CD4-positive, alpha-beta memory T cell (primary cell): ENCODE measurements around the gene RNASEL. TPM values are rescaled to one million over a fixed set of nuclear protein-coding genes. Genes with fewer than 3 reads are reported as not detected.

ENCODE experiments used
- CTCF ChIA-PET: fragments of 350-600 bp; sonication (Branson Sonifier 250); formaldehyde crosslinking; loops from one replicate; lab custom pipeline; 2021; ENCODE audit warnings: inconsistent platforms; ENCODE audit not compliant: partially characterized antibody; lab: Charles Lee
- POLR2A ChIA-PET: fragments of 350-600 bp; sonication (Branson Sonifier 250); formaldehyde crosslinking; loops from one replicate; lab custom pipeline; 2021; ENCODE audit not compliant: partially characterized antibody; lab: Charles Lee
- DNase-seq, 5 donors: peaks; one replicate each; pipeline versions ENCODE4 v3.0.0 to v3.0.0-alpha.2; 2020 to 2022; ENCODE audit warnings: mixed read lengths in 1 of 5
- H3K27ac ChIP-seq: one replicate; pipeline ENCODE4 v1.7.0; 2013; ENCODE audit warnings: low read depth, low read length
- H3K27me3 ChIP-seq: 2 replicates; pipeline ENCODE4 v1.7.0; 2013; ENCODE audit warnings: mild to moderate bottlenecking, low read length, moderate library complexity; ENCODE audit not compliant: insufficient read depth
- H3K36me3 ChIP-seq: 2 replicates; pipeline ENCODE4 v1.7.0; 2013; ENCODE audit warnings: mild to moderate bottlenecking, low read length, moderate library complexity; ENCODE audit not compliant: insufficient read depth
- H3K4me1 ChIP-seq: 2 replicates; pipeline ENCODE4 v1.7.0; 2013; ENCODE audit warnings: mild to moderate bottlenecking, low read length, moderate library complexity; ENCODE audit not compliant: insufficient read depth
- H3K4me3 ChIP-seq, 2 donors: one replicate each; pipeline ENCODE4 v1.7.0; 2013; ENCODE audit warnings: low read length in 2 of 2, mild to moderate bottlenecking in 1 of 2
- H3K9me3 ChIP-seq, 2 donors: one replicate each; pipeline ENCODE4 v1.7.0; 2013; ENCODE audit warnings: low read length in 2 of 2, control low read depth in 1 of 2; ENCODE audit not compliant: control insufficient read depth in 1 of 2
- H3K27ac Mint-ChIP-seq, 7 donors: one replicate each; pipeline ENCODE4 v1.8.0; 2020 to 2021; ENCODE audit warnings: mixed read lengths in 7 of 7, mild to moderate bottlenecking in 6 of 7, inconsistent platforms in 3 of 7, moderate library complexity in 3 of 7
- H3K27me3 Mint-ChIP-seq, 2 donors: one replicate each; pipeline ENCODE4 v1.8.0; 2020 to 2021; ENCODE audit warnings: mixed read lengths in 2 of 2
- H3K36me3 Mint-ChIP-seq, 2 donors: one replicate each; pipeline ENCODE4 v1.8.0; 2020 to 2021; ENCODE audit warnings: mixed read lengths in 2 of 2, inconsistent platforms in 1 of 2, mild to moderate bottlenecking in 1 of 2
- H3K4me1 Mint-ChIP-seq, 4 donors: one replicate each; pipeline ENCODE4 v1.8.0; 2020 to 2021; ENCODE audit warnings: mixed read lengths in 4 of 4, mild to moderate bottlenecking in 1 of 4
- H3K4me3 Mint-ChIP-seq, 8 donors: one replicate each; pipeline ENCODE4 v1.8.0; 2020 to 2021; ENCODE audit warnings: mixed read lengths in 8 of 8, mild to moderate bottlenecking in 7 of 8, moderate library complexity in 6 of 8, inconsistent platforms in 3 of 8
- H3K9me3 Mint-ChIP-seq, 8 donors: one replicate each; pipeline ENCODE4 v1.8.0; 2020 to 2021; ENCODE audit warnings: mixed read lengths in 8 of 8, mild to moderate bottlenecking in 5 of 8, inconsistent platforms in 3 of 8, moderate library complexity in 1 of 8
- intact Hi-C: fragments of 100-400 bp; cut with micrococcal nuclease; formaldehyde crosslinking; loops from one replicate; pipeline ENCODE4 v1.15.1; 2023
- polyA plus RNA-seq, 2 donors: library from polyadenylated mRNA; unstranded; fragments of 300-500 nt; fragmentation: Illumina TruSeq; gene quantifications; one replicate each; pipeline ENCODE4 v1.2.3, GENCODE V29; 2021
- total RNA-seq, 2 experiments: library from RNA; stranded (reverse); gene quantifications; one replicate each; pipeline ENCODE4 v1.2.3, GENCODE V29; 2021

The RNASEL gene
- total and polyA plus RNA-seq, 4 experiments from 2014 or later = 4.5 to 35.4 (median 22.8) TPM

DNA sequence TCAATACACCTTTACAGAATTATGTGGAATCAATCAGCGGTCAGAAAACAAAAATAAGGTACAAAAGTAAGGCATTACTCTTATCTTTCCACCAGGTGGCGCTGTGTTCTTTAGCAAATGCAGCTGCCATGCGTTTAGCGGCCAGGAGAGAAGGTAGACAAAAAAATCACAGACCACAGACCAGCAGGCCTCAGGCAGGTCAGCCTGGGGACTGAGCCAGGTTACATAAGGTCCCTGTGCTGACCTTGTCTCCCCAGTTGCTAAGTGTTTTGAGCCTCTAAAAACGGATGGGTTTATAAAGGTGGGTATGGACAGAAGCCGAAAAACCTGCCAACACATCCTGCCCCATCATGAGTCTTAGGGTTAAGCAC is 12.3 kb upstream of the RNASEL start:
- no peak overlapping the region for H3K4me3 Mint-ChIP-seq
- no peaks in the 10 kb centered on the region for H3K9me3 Mint-ChIP-seq
- H3K27ac Mint-ChIP-seq = no peak overlapping the region
- intact Hi-C loops = loop anchor here (1.0 to 10.0 kb wide), 6 partner anchors 61 to 1033 kb away; partner anchors contain the start of genes ARPC5, GLUL and SMG7
- Histone ChIP-seq H3K27ac (no peak overlapping the region), H3K36me3 (peaks cover 3% of the 10 kb centered on the region), H3K9me3 (no peaks in the 10 kb centered on the region), H3K4me3 (no peak overlapping the region), H3K4me1 (peaks cover 41% of the 10 kb centered on the region), H3K27me3 (no peaks in the 10 kb centered on the region)
- peak; percentile 64 to 77 (median 72) for DNase-seq
- peaks cover 4 to 10% of the 10 kb centered on the region in 2 donors for H3K36me3 Mint-ChIP-seq
- POLR2A ChIA-PET = interaction anchor here (1.0 to 3.2 kb wide), 5 partner anchors 13 to 184 kb away, joined by 3 to 18 read pairs (median 9); partner anchors contain the start of gene RNASEL
- peaks cover 0 to 18% (median 9%) of the 10 kb centered on the region in 4 donors for H3K4me1 Mint-ChIP-seq
- CTCF ChIA-PET = interaction anchor here (1.0 to 16.0 kb wide), 9 partner anchors 9 to 514 kb away, joined by 3 to 707 read pairs (median 5); partner anchors contain the start of genes NPL and RNASEL
- H3K27me3 Mint-ChIP-seq = no peaks in the 10 kb centered on the region

GRCh38 chr1:182600745-182601415 is 11.8 kb upstream of the RNASEL start:
- H3K27ac Mint-ChIP-seq = no peak overlapping the region
- Histone ChIP-seq H3K4me3 (no peak overlapping the region), H3K27me3 (no peaks in the 10 kb centered on the region), H3K36me3 (peaks cover 3% of the 10 kb centered on the region), H3K27ac (no peak overlapping the region), H3K9me3 (no peaks in the 10 kb centered on the region), H3K4me1 (peaks cover 41% of the 10 kb centered on the region)
- POLR2A ChIA-PET = interaction anchor here (0.6 to 3.2 kb wide), 6 partner anchors 12 to 190 kb away, joined by 3 to 18 read pairs (median 6); partner anchors contain the start of gene RNASEL
- peaks cover 0 to 18% (median 9%) of the 10 kb centered on the region in 4 donors for H3K4me1 Mint-ChIP-seq
- no peaks in the 10 kb centered on the region for H3K27me3 Mint-ChIP-seq
- no peak overlapping the region for H3K4me3 Mint-ChIP-seq
- intact Hi-C loops = loop anchor here (1.0 to 10.0 kb wide), 6 partner anchors 61 to 1034 kb away; partner anchors contain the start of genes ARPC5, GLUL and SMG7
- CTCF ChIA-PET = interaction anchor here (0.6 to 16.0 kb wide), 13 partner anchors 9 to 513 kb away, joined by 3 to 707 read pairs (median 3); partner anchors contain the start of genes NPL and RNASEL
- H3K36me3 Mint-ChIP-seq = peaks cover 4 to 10% of the 10 kb centered on the region in 2 donors
- DNase-seq = no peak
- no peaks in the 10 kb centered on the region for H3K9me3 Mint-ChIP-seq

DNA sequence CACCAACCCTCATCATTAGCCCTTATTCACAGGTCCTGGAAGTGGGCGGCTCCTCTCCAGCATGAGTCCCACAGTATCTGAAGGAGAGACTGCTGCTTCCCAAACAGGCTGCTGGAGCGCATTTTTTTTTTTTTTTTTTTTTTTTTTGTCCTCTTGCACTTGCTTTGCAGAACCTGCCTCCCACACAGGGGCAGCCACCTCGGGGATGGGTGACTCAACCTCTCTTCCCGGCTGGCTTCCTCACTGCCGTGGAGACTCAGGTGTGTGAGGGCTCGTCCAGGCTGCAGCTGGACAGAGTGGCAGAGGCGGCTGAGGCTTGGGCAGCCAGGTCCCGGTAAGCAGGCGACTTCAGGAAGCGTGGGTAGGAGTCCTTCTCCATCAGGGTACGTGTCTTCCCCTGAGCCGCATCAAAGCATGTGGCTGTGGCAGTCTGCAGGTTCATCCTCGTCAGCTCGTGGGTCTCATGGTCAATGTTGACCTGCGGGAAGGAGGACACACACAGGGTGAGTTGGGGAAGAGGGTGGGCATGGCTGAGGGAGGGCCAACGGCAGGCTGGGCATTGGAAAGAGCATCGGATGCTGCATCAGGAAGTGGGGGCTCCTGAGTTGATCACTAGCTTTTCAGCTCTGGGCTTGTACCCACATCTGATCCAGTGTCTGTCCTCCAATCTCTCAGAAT is 11.1 kb upstream of the RNASEL start:
- ChIA-PET CTCF (interaction anchor here (0.7 to 16.0 kb wide), 9 partner anchors 8 to 512 kb away, joined by 3 to 707 read pairs (median 5); partner anchors contain the start of genes NPL and RNASEL), POLR2A (interaction anchor here (1.9 to 3.2 kb wide), 3 partner anchors 12 to 184 kb away, joined by 4 to 18 read pairs (median 15); partner anchors contain the start of gene RNASEL)
- Histone ChIP-seq H3K4me3 (no peak overlapping the region), H3K4me1 (peaks cover 41% of the 10 kb centered on the region), H3K36me3 (peaks cover 3% of the 10 kb centered on the region), H3K9me3 (no peaks in the 10 kb centered on the region), H3K27ac (no peak overlapping the region), H3K27me3 (no peaks in the 10 kb centered on the region)
- Mint-ChIP-seq H3K27ac (peak overlapping the region in 1 of 7 donors; percentile 49), H3K27me3 (no peaks in the 10 kb centered on the region), H3K36me3 (peaks cover 4 to 10% of the 10 kb centered on the region in 2 donors), H3K9me3 (no peaks in the 10 kb centered on the region), H3K4me1 (peaks cover 0 to 20% (median 10%) of the 10 kb centered on the region in 4 donors), H3K4me3 (no peak overlapping the region)
- DNase-seq = no peak
- intact Hi-C loops = loop anchor here (5.0 to 10.0 kb wide), 5 partner anchors 62 to 1035 kb away; partner anchors contain the start of genes ARPC5, GLUL and SMG7

DNA sequence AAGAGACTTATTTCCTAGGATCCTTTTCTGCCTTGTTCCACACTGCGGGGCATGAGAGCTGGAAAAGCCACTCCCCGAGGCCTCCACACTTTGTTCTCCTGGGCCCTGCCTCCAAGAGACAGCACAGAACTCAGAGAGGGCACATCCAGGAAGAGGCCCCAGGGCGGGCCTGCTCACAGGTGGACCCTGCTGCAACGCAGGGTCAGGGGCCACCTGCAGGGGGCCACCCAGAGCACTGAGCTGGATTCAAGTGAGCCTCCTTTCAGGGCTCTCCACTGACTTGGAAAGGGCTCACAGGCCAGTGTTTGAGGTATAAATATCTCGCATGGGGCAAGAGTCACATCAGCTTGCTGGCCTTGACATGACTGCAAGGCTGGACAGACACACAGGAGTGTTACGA is 10.3 kb upstream of the RNASEL start:
- H3K27me3 Mint-ChIP-seq = no peaks in the 10 kb centered on the region
- no peak overlapping the region for H3K4me3 Mint-ChIP-seq
- peak overlapping the region in 1 of 7 donors; percentile 49 for H3K27ac Mint-ChIP-seq
- intact Hi-C loops = no loop called here
- ChIA-PET POLR2A (interaction anchor here (1.9 to 3.2 kb wide), 2 partner anchors 11 to 183 kb away, joined by 4 to 18 read pairs; partner anchors contain the start of gene RNASEL), CTCF (interaction anchor here (0.7 to 16.0 kb wide), 4 partner anchors 9 to 237 kb away, joined by 5 to 707 read pairs (median 31); partner anchors contain the start of genes NPL and RNASEL)
- no peak overlapping the region for H3K27ac ChIP-seq
- peaks cover 4 to 10% of the 10 kb centered on the region in 2 donors for H3K36me3 Mint-ChIP-seq
- no peak for DNase-seq
- H3K36me3 ChIP-seq = peaks cover 3% of the 10 kb centered on the region
- H3K9me3 ChIP-seq = no peaks in the 10 kb centered on the region
- no peaks in the 10 kb centered on the region for H3K9me3 Mint-ChIP-seq
- H3K27me3 ChIP-seq = no peaks in the 10 kb centered on the region
- H3K4me3 ChIP-seq = no peak overlapping the region
- H3K4me1 ChIP-seq = peaks cover 34% of the 10 kb centered on the region
- H3K4me1 Mint-ChIP-seq = peaks cover 0 to 15% (median 8%) of the 10 kb centered on the region in 4 donors

- peaks cover 0 to 6% (median 3%) of the 10 kb centered on the region in 4 donors for H3K4me1 Mint-ChIP-seq
- intact Hi-C loops = no loop called here
Observed at GRCh38 chr1:182598296-182598695, 9.2 kb upstream of the RNASEL start.

DNA sequence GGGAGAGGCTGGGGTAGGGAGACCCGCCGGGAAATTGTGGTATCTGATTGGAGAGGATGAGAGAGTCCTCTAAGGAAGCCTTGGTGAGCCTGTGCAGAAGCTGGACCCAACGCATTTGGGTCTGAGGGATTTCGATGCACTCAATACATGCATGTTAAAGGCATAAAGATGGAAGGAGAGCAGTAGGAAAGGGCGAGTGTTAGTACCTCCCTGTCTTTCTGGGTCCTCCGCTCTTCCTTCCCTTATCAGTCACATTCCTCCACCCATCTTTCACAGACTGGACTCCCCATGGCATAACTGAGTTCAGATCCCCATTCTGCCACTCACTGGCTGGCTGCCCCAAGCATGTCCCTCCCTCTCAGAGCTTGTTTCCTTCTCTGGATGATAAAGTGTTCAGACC is 7.9 kb upstream of the RNASEL start:
- H3K4me1 ChIP-seq = peaks cover 11% of the 10 kb centered on the region
- Mint-ChIP-seq H3K27me3 (no peaks in the 10 kb centered on the region), H3K9me3 (no peaks in the 10 kb centered on the region), H3K36me3 (peaks cover 4 to 6% of the 10 kb centered on the region in 2 donors), H3K27ac (peak overlapping the region in 1 of 7 donors; percentile 55), H3K4me3 (no peak overlapping the region), H3K4me1 (peaks cover 0 to 2% (median under 1%) of the 10 kb centered on the region in 4 donors)
- intact Hi-C loops = no loop called here
- no peak overlapping the region for H3K27ac ChIP-seq
- H3K27me3 ChIP-seq = no peaks in the 10 kb centered on the region
- no peak overlapping the region for H3K4me3 ChIP-seq
- H3K36me3 ChIP-seq = peaks cover 3% of the 10 kb centered on the region
- POLR2A ChIA-PET = no interaction called here
- CTCF ChIA-PET = interaction anchor here (1.1 to 16.0 kb wide), 4 partner anchors 8 to 189 kb away, joined by 3 to 707 read pairs (median 32); partner anchors contain the start of genes NPL, RGS16 and RNASEL
- DNase-seq = no peak
- H3K9me3 ChIP-seq = no peaks in the 10 kb centered on the region

More at GRCh38 chr1:182598296-182598695, 9.2 kb upstream of the RNASEL start:
- Mint-ChIP-seq H3K4me3 (no peak overlapping the region), H3K27ac (peak overlapping the region in 1 of 7 donors; percentile 25), H3K27me3 (no peaks in the 10 kb centered on the region), H3K36me3 (peaks cover 4 to 9% of the 10 kb centered on the region in 2 donors), H3K9me3 (no peaks in the 10 kb centered on the region)
- H3K27me3 ChIP-seq = no peaks in the 10 kb centered on the region
- H3K4me1 ChIP-seq = peaks cover 25% of the 10 kb centered on the region
- CTCF ChIA-PET = interaction anchor here (0.8 to 16.0 kb wide), 7 partner anchors 9 to 513 kb away, joined by 3 to 707 read pairs (median 5); partner anchors contain the start of genes NPL and RNASEL
- H3K36me3 ChIP-seq = peaks cover 3% of the 10 kb centered on the region
- no peak overlapping the region for H3K27ac ChIP-seq
- POLR2A ChIA-PET = interaction anchor here (1.9 kb wide), 1 partner anchor 184 kb away, joined by 4 read pairs; no protein-coding TSS in a partner anchor
- H3K4me3 ChIP-seq = no peak overlapping the region
- H3K9me3 ChIP-seq = no peaks in the 10 kb centered on the region
- DNase-seq = no peak
